ENCODE results near the gene SPECC1. TPM values are rescaled to one million over a fixed set of nuclear protein-coding genes. Genes with fewer than 3 reads are reported as not detected.
"Not testable (repeated sequence)": the region's sequence is repeated elsewhere in the genome, so short reads cannot be mapped to it uniquely, and the experiment has no call there.

The SPECC1 gene
- total RNA-seq, 1 donor from 2014 or later = 12.9 TPM

DNA sequence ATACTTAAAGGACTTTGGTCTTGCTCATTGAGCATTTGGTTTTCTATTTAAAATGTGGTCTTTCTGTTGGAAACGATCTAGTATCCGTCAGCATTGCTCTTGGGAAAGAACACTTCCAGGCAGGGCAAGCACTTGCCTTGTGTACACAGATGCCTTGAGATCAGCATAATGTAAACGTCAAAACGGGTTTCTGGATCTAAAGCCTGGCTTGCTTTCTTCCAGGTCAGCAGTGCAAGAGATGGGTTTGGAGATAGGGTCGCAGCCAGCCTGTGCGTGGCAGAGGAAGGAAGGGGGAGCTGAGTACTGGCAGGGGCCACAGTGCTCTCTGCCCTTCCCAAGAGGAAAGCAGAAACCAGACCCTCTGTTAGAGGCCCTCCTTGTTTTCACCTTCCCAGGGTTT lies 282.7 kb downstream of the SPECC1 start:
- DNase-seq (ENCODE audit: extremely low read depth, low read depth, low spot score) = no peak

DNA sequence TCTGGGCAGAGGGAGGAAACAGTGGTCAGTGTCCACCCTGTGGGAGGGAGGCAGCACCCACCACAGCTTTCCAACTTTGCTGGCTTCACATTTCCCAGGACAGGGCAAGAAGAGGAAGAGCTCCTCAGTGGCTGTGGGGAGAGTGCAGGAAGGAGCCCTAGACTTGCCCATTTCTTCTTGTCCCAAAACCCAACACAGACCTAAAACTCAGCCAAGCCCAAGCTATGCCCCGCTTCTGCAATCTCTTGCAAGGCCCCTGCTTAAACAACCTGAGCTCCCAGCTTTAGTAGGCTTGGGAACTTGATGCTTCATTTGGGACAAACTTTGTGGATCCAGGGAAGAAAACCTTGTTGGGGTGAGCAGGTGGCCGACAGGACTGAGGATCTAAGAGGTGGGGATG lies 284.3 kb downstream of the SPECC1 start:
- DNase-seq (ENCODE audit: extremely low read depth, low read depth, low spot score) = no peak

DNA sequence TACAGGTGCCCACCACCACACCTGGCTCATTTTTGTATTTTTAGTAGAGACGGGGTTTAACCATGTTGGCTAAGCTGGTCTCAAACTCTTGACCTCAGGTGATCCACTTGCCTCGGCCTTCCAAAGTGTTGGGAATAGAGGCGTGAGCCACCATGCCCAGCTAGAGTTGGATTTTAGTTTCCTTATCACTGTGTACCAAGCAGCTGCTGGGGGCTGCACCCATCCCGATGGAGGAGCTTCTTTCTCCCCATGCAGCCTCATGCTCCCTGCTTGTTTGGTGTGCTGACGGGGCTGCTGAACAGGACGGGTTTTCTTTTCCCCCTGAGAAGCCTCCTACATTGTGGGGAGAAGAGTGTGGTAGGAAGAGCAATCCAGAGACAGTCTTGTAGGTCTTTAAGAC lies 285.0 kb downstream of the SPECC1 start:
- DNase-seq (ENCODE audit: extremely low read depth, low read depth, low spot score) = no peak

DNA sequence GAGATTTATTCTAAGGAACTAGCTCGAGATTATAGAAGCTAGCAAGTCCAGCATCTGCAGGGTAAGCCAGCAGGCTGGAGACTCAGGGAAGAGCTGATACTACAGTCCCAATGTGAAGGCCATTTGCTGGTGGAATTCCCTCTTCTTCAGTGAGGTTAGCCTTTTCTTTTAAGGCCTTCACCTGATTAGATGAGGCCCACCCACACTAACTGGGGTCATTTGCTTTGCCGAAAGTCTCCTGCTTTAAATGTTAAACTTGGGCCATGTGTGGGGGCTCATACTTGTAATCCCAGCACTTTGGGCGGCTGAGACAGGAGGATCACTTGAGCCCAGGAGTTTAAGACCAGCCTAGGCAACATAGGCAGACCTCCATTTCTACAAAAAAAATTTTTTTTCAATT lies 289.9 kb downstream of the SPECC1 start:
- DNase-seq (ENCODE audit: extremely low read depth, low read depth, low spot score) = no peak

DNA sequence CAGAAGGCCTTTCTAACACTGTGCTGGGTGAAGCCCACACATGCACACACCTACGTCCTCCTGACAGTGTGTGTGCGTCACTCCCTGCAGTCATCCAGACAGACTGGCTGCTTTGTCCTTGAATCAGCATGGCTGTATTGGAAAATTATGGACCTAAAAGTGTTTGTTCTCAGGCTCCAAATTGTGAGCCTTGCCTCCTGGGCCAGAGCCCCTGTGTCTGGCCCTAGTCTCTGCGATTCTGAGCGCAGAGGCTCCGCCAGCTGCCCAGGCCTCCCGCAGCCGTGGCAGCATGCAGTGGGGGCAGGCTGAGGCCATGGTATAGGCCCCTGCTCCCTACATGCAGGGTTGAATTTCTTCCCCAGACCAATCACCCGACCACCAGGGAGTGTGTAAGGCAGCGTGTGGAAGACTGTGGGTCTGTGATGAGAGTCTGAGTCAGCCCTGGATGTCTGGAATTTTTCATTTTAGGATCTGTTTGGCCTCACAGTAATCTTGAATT lies 291.3 kb downstream of the SPECC1 start:
- no peak for DNase-seq (ENCODE audit: extremely low read depth, low read depth, low spot score)

DNA sequence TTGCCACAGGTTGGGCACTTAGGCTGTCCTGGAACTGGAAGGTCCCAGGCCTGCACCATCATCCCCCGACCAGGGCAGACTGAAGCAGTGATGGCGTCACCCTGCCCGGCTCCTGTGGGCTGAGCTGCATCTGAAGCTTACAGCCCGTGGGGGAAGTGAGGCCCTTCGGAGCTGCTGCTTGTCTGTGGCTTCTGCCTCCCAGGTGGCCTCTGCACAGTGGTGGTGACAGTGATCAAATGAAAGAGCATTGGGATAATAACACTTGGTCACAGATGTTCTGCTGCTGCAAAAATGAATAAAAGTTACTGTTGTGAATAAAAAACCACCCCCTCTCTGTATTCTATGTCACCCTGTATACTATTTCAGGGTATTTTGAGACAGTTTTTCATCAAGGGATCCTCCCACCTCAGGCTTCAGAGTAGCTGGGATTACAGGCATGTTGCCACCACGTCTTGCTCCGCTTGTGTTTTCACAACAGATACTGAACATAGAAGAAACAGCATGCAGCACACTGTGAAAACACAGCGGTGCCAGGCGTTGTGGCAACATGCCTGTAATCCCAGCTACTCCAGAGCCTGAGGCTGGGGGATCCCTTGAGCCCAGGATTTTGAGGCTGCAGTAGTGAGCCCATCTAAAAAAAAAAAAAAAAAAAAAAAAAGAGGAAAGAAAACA lies 293.2 kb downstream of the SPECC1 start:
- no peak for DNase-seq (ENCODE audit: extremely low read depth, low read depth, low spot score)

DNA sequence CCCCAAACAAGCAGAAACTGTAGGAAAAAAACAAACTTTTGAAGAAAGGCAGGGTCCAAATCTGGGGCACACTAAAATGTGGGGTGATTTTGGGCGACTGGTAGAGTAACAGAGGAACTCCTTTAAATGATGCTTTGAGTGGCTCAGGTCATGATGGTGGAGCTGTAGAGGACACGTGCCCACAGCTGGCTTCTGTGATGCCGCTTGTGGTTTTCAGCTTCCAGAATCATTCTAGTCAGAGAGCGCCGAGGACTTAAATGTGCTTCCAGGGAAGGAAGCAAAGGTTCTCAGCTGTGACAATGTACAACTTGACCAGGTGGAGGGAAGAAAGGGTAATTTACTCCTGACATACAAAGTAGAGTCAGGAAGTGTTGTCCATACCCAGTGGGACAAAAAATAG lies 295.8 kb downstream of the SPECC1 start:
- no peak for DNase-seq (ENCODE audit: extremely low read depth, low read depth, low spot score)

DNA sequence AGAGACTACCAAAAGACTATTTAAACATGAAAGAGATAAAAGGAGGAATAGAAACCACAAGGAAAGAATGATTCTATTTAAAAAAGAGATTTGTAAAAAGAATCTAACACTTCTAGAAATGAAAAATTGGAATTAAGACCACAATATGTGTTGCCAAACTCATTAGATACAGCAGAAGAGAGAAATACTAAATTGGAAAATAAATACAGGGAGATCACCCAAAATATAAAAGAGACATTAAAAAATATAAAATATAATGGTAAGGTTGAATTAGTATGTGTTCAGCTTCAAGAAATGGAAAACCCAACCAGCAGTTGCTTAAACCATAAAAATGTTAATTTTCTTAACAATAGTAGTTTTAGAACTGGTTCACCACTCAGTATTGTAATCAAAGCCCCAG lies 297.8 kb downstream of the SPECC1 start:
- no peak for DNase-seq (ENCODE audit: extremely low read depth, low read depth, low spot score)

DNA sequence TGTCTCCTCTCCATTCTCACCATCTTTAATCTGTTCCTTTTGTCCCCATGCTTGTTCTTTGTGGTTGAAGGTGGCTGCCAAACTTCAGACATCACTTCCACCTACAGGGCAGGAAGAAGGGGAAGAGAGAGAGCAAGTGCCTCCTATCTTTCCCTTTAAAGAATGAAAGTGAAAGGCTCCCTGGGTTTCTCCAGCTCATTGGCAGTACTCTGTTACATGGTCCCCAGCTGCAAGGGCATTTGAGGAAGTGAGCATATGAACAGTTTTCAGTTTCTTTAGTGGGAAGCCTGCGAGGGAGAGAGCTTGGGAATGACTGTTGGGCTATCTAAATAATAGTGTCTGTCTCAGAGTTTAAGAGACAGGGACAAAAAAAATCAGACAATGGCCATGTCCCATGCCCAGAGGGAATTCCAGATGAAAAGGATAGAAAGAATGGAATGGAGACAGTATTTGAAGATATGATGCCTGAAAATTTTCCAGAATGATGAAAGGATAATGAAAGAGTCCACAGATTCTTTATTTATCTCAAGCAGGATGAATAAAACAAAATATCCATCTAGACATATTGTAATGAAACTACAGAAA lies 298.3 kb downstream of the SPECC1 start:
- no peak for DNase-seq (ENCODE audit: extremely low read depth, low read depth, low spot score)

DNA sequence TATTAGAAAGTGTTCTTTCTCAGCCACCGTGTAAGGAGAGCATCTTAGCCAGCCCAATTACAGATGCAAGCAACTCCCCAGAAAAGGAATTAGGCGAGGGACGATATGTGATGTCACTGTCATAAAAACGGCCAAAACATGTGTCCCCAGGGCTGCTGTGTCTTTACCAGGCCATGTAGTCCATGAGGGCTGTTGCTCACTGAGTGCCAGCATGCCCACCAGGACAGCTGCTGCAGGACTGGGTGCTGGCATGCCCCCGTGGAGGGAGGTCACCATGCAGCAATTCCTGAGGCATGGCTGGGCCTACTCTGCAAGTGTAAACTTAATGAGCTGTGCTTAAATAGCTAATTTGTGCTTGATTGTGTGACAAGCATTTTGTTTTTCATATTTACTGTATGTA lies 301.3 kb downstream of the SPECC1 start:
- DNase-seq (ENCODE audit: extremely low read depth, low read depth, low spot score) = no peak

DNA sequence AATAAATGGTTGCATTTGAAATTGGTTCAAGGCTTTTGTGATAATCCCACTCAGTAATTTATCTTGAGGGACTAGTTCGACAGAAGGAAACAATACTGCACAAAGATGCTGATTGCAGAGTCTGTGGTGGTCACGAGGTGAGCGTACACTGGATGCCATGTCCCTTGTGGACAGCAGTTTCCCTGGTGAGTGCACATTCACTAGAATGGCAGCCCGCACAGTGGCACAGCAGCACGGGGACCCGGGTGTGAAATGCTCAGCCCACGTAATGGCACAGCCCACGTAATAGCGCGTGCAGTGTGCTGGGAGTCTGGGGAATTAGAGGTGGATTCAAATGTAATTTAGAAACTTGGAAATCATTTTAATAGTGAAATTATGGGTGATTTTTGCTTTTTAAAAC lies 304.1 kb downstream of the SPECC1 start:
- DNase-seq (ENCODE audit: extremely low read depth, low read depth, low spot score) = no peak

DNA sequence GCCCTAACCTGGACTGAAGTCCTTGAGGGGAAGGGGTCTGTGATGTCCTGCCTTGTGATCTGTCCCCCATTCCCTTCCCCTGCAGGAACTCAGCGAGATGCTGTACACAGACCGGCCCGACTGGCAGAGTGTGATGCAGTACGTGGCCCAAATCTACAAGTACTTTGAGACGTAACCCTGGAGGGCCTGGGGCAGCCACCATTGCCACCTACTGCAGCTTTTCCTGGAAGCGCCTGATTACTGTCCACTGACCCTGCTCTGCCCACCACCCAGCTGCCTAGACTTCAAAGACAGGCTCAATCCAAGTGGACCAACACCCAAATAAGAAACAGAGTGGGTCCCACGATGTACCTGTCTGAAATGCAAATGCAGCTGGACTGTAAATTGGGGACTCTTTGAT lies 304.7 kb downstream of the SPECC1 start:
- no peak for DNase-seq (ENCODE audit: extremely low read depth, low read depth, low spot score)

DNA sequence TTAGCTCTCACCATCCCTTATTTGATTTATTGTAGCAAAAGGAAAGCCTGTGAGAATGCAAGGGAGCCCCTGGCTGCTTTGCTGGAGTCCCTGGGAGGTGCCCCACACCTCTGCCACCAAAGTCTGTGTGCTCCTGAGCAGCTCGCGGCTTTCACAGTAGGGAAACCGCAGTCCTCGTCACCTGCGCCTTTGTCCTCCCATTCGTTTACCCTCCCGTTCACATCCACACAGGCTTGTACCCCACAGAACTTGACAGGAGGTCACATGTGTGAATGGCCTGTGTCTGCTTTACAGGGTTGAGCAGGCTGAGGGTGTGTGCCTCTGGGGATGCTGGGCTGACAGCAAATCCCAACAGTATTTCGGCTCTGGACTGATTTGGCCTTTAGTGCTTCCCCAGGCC lies 305.7 kb downstream of the SPECC1 start:
- DNase-seq (ENCODE audit: extremely low read depth, low read depth, low spot score) = no peak

DNA sequence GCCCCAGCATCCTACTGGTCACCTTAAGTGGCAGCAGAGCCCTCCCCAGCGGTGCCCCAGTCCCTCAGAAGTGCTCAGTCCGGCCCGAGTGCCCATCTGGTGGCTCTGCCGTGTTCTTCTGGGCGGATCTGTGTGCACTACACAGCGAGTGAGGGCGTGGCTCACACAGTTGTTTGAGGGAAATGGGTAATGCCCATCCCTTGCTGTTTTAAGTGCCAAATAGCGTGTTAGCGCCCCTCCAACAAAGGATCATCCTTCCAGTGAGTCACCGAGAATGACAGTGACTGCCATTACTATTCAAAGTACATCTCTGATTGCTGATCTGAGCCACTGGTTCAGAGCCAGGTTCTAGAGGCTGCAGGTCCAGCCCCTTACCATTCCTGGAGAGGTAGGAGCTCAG lies 306.2 kb downstream of the SPECC1 start:
- DNase-seq (ENCODE audit: extremely low read depth, low read depth, low spot score) = no peak

DNA sequence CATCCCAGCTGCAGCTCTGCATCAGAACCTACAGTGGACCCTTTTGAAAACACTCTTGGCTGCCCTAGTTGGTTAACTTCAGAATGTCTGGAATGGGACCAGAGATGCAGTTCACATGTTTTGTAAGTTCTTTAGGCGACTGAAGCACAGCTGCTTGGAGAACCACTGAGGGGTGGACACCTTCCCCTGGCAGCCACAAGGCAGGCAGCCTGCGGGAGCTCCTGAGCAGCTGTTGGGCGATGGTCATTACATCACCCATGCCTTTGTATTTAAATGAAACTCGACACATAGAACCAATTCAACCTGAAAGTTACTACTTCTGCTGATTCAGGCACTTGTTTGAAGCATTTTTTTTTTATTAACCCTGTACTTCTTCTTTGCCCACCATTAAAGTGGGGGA lies 306.7 kb downstream of the SPECC1 start:
- DNase-seq (ENCODE audit: extremely low read depth, low read depth, low spot score) = no peak

DNA sequence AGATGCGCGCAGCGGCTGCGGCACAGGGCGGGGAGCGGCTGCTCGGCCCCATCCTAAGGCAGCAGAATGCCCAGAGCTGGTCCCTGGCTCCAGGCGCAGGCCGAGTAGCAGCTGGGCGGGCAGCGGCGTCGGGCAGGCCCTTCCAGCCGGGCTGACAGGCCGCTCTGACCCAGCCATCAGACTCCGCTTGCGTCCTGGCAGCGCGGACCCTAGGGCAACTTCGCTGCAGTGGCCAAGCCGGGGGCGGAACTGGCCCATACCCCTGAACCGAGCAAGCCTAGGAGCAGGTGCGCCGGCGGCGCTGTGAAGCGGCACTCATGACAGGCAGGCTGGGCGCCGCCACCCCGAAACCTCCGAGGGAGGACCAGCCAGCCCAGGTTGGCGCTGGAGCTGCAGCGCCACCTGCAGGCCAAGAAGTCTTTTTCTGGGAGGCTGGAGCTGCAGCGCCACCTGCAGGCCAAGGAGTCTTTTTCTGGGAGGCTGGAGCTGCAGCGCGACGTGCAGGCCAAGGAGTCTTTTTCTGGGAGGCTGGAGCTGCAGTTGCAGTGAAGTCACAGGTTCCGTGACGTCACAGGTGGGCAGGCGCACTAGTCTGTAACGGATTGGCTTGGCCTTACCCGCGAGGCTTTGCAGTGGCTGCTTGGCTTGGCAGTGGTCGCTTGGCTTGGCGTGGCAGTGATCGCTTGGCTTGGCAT lies 311.5 kb downstream of the SPECC1 start:
- peak; percentile 2 for DNase-seq (ENCODE audit: extremely low read depth, low read depth, low spot score)

DNA sequence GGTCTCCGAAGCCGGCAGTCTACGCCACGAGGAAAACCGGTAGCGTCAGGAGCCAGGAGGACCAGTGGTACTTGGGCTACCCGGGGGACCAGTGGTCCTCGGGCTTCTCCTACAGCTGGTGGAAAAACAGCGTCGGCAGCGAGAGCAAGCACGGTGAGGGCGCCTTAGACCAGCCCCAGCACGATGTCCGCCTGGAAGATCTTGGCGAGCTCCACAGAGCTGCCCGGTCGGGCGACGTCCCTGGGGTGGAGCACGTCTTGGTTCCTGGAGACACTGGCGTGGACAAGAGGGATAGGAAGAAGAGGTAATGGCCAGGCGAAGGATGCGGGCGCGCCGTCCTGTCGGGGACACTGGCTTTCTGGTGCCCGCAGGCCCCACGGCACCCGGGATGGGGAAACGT lies 312.2 kb downstream of the SPECC1 start:
- not testable (repeated sequence) for DNase-seq (ENCODE audit: extremely low read depth, low read depth, low spot score)

DNA sequence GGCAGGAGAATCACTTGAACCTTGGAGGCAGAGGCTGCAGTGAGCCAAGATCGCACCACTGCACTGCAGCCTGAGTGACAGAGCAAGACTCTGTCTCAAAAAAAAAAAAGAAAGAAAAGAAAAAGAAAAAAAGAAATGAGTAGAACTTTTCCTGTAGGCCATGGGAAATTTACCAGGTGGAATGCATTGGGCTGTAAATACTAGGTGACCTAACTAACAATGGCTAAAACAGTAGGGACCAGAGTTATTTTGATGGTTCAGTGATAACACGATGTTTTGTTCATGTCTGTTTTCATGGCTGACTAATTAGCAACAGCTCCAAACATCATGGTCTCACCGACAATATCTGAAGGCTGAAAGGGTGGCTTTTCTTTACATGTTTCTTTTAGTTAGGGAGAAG lies 318.6 kb downstream of the SPECC1 start:
- DNase-seq (ENCODE audit: extremely low read depth, low read depth, low spot score) = not testable (repeated sequence)

DNA sequence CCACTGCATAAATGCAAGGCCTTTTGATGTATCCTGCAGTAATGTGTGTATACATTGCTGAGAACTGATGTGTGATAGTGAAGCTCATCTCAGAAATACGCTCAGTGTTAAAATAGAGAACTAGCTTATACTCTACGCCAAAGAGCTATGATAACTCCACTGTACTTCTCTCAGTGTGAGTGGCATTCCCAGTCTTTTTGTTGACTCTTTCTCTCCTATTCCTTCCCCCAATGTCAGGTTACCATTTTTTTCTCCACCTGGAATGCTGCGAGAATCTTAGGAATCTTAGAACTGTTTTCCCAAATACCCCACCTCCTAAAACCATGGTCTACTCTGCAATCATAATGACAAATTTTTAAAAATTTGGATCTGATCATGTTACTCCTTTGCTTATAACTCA lies 342.2 kb downstream of the SPECC1 start:
- not testable (repeated sequence) for DNase-seq (ENCODE audit: extremely low read depth, low read depth, low spot score)

DNA sequence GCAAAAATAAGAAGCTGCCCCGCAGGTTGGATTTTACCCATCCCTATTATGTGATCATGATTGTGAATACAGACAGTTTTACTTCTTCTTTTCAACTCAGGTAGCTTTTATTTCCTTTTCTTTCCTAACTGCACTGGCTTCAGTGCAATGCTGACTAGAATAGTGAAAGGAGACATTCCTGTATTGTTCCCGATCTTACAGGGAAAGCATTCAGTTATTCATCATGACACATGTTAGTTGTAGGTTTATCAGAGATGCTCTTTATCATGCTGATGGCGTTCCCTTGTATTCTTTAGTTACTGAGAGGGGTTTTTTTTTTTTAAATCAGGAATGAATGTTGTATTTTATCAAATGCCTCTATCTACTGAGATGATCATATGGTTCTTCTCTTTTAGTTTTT lies 343.4 kb downstream of the SPECC1 start:
- not testable (repeated sequence) for DNase-seq (ENCODE audit: extremely low read depth, low read depth, low spot score)

DNA sequence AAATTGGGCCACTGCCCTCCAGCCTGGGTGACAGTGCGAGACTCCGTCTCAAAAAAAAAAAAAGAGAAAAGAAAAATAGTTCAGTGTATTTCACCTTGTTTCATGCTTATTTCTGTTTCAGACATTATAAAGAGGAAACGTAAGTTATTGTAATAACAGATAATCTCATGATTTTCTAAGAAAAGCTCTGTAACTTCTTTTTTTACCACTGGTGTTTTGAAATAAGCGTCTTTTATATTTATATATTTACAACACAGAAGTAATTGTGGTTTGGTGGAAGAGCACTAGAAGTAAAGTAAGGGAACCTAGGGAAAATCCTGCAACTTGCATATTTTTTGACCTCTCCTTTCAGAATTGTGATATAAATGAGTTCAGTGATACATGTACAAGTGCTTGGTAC lies 354.7 kb downstream of the SPECC1 start:
- not testable (repeated sequence) for DNase-seq (ENCODE audit: extremely low read depth, low read depth, low spot score)
